ENCODE data around the gene SF1. TPM values are rescaled to one million over a fixed set of nuclear protein-coding genes. Genes with fewer than 3 reads are reported as not detected.

Gene SF1
- total and polyA plus RNA-seq, 2 donors (not counting 3 experiments of a cell fraction or from before 2014, with no cell fraction given): 95.0 to 342 TPM

DNA sequence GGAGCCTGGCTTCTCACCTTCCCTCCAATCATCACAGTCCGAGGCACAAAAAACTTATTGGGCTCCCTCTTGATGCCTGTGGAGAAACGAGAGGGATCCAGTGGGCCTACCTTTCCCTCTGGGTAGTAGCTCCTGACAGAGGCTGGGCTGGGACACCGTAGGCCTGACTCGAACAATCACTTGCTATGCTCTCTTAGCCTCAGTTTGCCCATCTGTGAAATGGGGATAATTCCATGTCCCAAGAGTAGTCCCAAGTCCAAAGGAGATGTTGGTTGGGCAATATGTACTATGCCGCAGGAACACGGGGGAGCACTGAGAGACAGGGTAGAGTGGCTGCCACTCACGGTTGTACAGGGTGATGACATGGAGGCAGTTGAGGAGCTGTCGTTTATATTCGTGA lies 26.8 kb downstream of the SF1 start:
- DNase-seq (ENCODE audit: low read depth, low spot score) (no peak), FAIRE-seq (no peak)
- no peak for TF ChIP-seq MYC (IDR thresholded peaks at IDR 0.05; ENCODE audit: low read depth, low read length)
- TF ChIP-seq FOS (IDR thresholded peaks at IDR 0.05; ENCODE audit: borderline replicate concordance, insufficient read depth, low read length): no peak
- intact Hi-C loops (cut with micrococcal nuclease) (no loop called here), dilution Hi-C loops (cut with MboI; ENCODE audit: extremely low pct_ligation_motif_present, low sequenced_read_pairs) (no loop called here)
- Histone ChIP-seq H3K27ac (ENCODE audit: insufficient read depth, low read depth, low read length) (no peak overlapping the region), H3K9me1 (replicated peaks; ENCODE audit: control insufficient read depth, extremely low read depth, insufficient read depth, low read length) (no peaks in the 10 kb centered on the region), H3K4me2 (ENCODE audit: insufficient read depth, low read length) (no peak overlapping the region), H3K27me3 (ENCODE audit: control insufficient read depth in 2 of 2, insufficient read depth in 2 of 2, low read length in 2 of 2) (no peaks in the 10 kb centered on the region), H3K36me3 (ENCODE audit: control insufficient read depth in 2 of 2, extremely low read depth in 1 of 2, insufficient read depth in 2 of 2, low read length in 2 of 2) (no peaks in the 10 kb centered on the region), H3K4me1 (ENCODE audit: control insufficient read depth, extremely low read depth, insufficient read depth, low read length) (no peaks in the 10 kb centered on the region), H3K79me2 (ENCODE audit: control insufficient read depth, insufficient read depth, low read length) (no peaks in the 10 kb centered on the region), H2AFZ (ENCODE audit: low read depth, low read length) (no peak overlapping the region), H3K9me3 (replicated peaks; ENCODE audit: control insufficient read depth, insufficient read depth, low read length) (no peaks in the 10 kb centered on the region), H3K9ac (replicated peaks; ENCODE audit: extremely low read depth, insufficient read depth, low read length) (no peak overlapping the region), H4K20me1 (replicated peaks; ENCODE audit: control insufficient read depth, extremely low read depth, insufficient read depth, low read length) (no peaks in the 10 kb centered on the region), H3K4me3 (replicated peaks in 1 of 3; ENCODE audit: insufficient read depth in 1 of 3, low read depth in 1 of 3, low read length in 3 of 3) (no peak overlapping the region)
- BruUV-seq (replicated peaks): no TSS peak
- ChIA-PET POLR2A (no interaction called here), CTCF (interaction anchor here (1.0 to 1.6 kb wide), 3 partner anchors 11 to 27 kb away, joined by 3 to 5 read pairs (median 4); partner anchors contain the start of gene SF1)

DNA sequence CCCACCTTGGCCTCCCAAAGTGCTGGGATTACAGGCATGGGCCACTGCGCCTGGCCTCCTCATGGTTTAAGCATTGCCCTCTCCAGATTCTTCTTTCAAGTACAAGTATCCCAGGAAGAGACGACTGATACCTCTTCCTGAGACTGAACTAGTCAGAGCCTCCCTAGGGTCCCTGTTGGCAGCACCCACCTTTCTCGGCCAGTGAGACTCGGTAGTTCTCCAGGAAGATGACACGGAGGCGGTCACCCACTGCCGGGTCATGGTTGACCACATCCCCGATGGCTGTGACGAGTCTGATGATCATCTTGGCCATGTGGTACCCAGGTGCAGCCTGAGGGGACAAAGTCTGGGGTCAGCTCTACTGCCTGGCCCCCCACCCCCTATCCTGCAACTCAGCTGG lies 27.2 kb downstream of the SF1 start:
- CTCF ChIA-PET: interaction anchor here (1.4 to 1.6 kb wide), 2 partner anchors 11 to 12 kb away, joined by 4 to 5 read pairs; no protein-coding TSS in a partner anchor
- Histone ChIP-seq H3K9me1 (replicated peaks; ENCODE audit: control insufficient read depth, extremely low read depth, insufficient read depth, low read length) (no peaks in the 10 kb centered on the region), H2AFZ (ENCODE audit: low read depth, low read length) (no peak overlapping the region), H3K9ac (replicated peaks; ENCODE audit: extremely low read depth, insufficient read depth, low read length) (no peak overlapping the region), H4K20me1 (replicated peaks; ENCODE audit: control insufficient read depth, extremely low read depth, insufficient read depth, low read length) (no peaks in the 10 kb centered on the region), H3K79me2 (ENCODE audit: control insufficient read depth, insufficient read depth, low read length) (no peaks in the 10 kb centered on the region), H3K4me3 (replicated peaks in 1 of 3; ENCODE audit: insufficient read depth in 1 of 3, low read depth in 1 of 3, low read length in 3 of 3) (no peak overlapping the region), H3K27me3 (ENCODE audit: control insufficient read depth in 2 of 2, insufficient read depth in 2 of 2, low read length in 2 of 2) (no peaks in the 10 kb centered on the region), H3K4me1 (ENCODE audit: control insufficient read depth, extremely low read depth, insufficient read depth, low read length) (no peaks in the 10 kb centered on the region), H3K36me3 (ENCODE audit: control insufficient read depth in 2 of 2, extremely low read depth in 1 of 2, insufficient read depth in 2 of 2, low read length in 2 of 2) (no peaks in the 10 kb centered on the region), H3K9me3 (replicated peaks; ENCODE audit: control insufficient read depth, insufficient read depth, low read length) (no peaks in the 10 kb centered on the region), H3K4me2 (ENCODE audit: insufficient read depth, low read length) (no peak overlapping the region), H3K27ac (ENCODE audit: insufficient read depth, low read depth, low read length) (no peak overlapping the region)
- FAIRE-seq: no peak
- TF ChIP-seq POLR2AphosphoS5 (IDR thresholded peaks at IDR 0.05; ENCODE audit: insufficient read depth, low read depth, low read length) (no peak), POLR2A (IDR thresholded peaks at IDR 0.05; ENCODE audit: low read depth, low read length) (no peak), GATA2 (IDR thresholded peaks at IDR 0.05; ENCODE audit: insufficient read depth, insufficient read length, low read depth, low read length) (no peak), JUN (IDR thresholded peaks at IDR 0.05; ENCODE audit: borderline replicate concordance, insufficient read depth, insufficient read length, low read depth) (no peak), EZH2 (IDR thresholded peaks at IDR 0.05; ENCODE audit: borderline replicate concordance, low read depth, low read length, severe bottlenecking) (no peak), MYC (IDR thresholded peaks at IDR 0.05; ENCODE audit: low read depth, low read length) (no peak), FOS (IDR thresholded peaks at IDR 0.05; ENCODE audit: borderline replicate concordance, insufficient read depth, low read length) (no peak)
- TF ChIP-seq, protein P1, sequence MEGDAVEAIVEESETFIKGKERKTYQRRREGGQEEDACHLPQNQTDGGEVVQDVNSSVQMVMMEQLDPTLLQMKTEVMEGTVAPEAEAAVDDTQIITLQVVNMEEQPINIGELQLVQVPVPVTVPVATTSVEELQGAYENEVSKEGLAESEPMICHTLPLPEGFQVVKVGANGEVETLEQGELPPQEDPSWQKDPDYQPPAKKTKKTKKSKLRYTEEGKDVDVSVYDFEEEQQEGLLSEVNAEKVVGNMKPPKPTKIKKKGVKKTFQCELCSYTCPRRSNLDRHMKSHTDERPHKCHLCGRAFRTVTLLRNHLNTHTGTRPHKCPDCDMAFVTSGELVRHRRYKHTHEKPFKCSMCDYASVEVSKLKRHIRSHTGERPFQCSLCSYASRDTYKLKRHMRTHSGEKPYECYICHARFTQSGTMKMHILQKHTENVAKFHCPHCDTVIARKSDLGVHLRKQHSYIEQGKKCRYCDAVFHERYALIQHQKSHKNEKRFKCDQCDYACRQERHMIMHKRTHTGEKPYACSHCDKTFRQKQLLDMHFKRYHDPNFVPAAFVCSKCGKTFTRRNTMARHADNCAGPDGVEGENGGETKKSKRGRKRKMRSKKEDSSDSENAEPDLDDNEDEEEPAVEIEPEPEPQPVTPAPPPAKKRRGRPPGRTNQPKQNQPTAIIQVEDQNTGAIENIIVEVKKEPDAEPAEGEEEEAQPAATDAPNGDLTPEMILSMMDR (IDR thresholded peaks at IDR 0.05; ENCODE audit: extremely low read depth in 1 of 2, insufficient read depth in 1 of 2, low read depth in 1 of 2, low read length in 2 of 2): no peak
- TF ChIP-seq, protein P2, sequence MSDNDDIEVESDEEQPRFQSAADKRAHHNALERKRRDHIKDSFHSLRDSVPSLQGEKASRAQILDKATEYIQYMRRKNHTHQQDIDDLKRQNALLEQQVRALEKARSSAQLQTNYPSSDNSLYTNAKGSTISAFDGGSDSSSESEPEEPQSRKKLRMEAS (IDR thresholded peaks at IDR 0.05; ENCODE audit: insufficient read depth, insufficient read length): no peak
- POLR2A ChIA-PET: no interaction called here
- intact Hi-C loops (cut with micrococcal nuclease) (no loop called here), dilution Hi-C loops (cut with MboI; ENCODE audit: extremely low pct_ligation_motif_present, low sequenced_read_pairs) (no loop called here)
- BruUV-seq (replicated peaks): no TSS peak
- DNase-seq (ENCODE audit: low read depth, low spot score): no peak

Measured in endothelial cell of umbilical vein (primary cell).